Hepatocyte (in vitro differentiated cells): ENCODE data around the gene GTSE1. TPM values are rescaled to one million over a fixed set of nuclear protein-coding genes. Genes with fewer than 3 reads are reported as not detected.

Source experiments
- DNase-seq: peaks from one replicate; pipeline ENCODE4 v3.0.0-alpha.2; 2016; ENCODE audit warnings: low spot score
- H2AFZ ChIP-seq: fragments of 200-600 bp; sonication (generic); 2 replicates; pipeline ENCODE4 v1.6.0; 2016; ENCODE audit warnings: antibody characterized with exemption, mild to moderate bottlenecking
- H3K27ac ChIP-seq: fragments of 200-600 bp; sonication (generic); 2 replicates; pipeline ENCODE4 v1.5.1; 2016; ENCODE audit warnings: mild to moderate bottlenecking
- H3K27me3 ChIP-seq: fragments of 200-600 bp; sonication (generic); 2 replicates; pipeline ENCODE4 v1.6.1; 2016
- H3K36me3 ChIP-seq: fragments of 200-600 bp; sonication (generic); replicated peaks from 2 replicates; pipeline ENCODE4 v1.5.1; 2016; ENCODE audit warnings: low read depth; ENCODE audit not compliant: insufficient read depth
- H3K4me1 ChIP-seq: fragments of 200-600 bp; sonication (generic); 2 replicates; pipeline ENCODE4 v1.5.1; 2016; ENCODE audit warnings: mild to moderate bottlenecking, moderate library complexity; ENCODE audit not compliant: insufficient read depth
- H3K4me2 ChIP-seq: fragments of 200-600 bp; sonication (generic); 2 replicates; pipeline ENCODE4 v1.6.0; 2016
- H3K4me3 ChIP-seq: fragments of 200-600 bp; sonication (generic); 2 replicates; pipeline ENCODE4 v1.5.1; 2016; ENCODE audit warnings: mild to moderate bottlenecking
- H3K79me2 ChIP-seq: fragments of 200-600 bp; sonication (generic); 2 replicates; pipeline ENCODE4 v1.6.0; 2017; ENCODE audit warnings: mild to moderate bottlenecking
- H3K9me2 ChIP-seq: fragments of 200-600 bp; sonication (generic); replicated peaks from 2 replicates; pipeline ENCODE4 v1.6.0; 2017; ENCODE audit warnings: mild to moderate bottlenecking; ENCODE audit not compliant: insufficient read depth
- H3K9me3 ChIP-seq: fragments of 200-600 bp; sonication (generic); 2 replicates; pipeline ENCODE4 v1.5.1; 2016; ENCODE audit warnings: low read depth, mild to moderate bottlenecking
- H4K20me1 ChIP-seq: fragments of 200-600 bp; sonication (generic); 2 replicates; pipeline ENCODE4 v1.6.0; 2016; ENCODE audit warnings: mild to moderate bottlenecking; ENCODE audit not compliant: insufficient read depth, poor library complexity, severe bottlenecking
- CTCF ChIP-seq: fragments of 200-600 bp; sonication (generic); IDR thresholded peaks from 2 replicates; pipeline ENCODE4 v1.5.1; 2016; ENCODE audit warnings: antibody characterized with exemption, mild to moderate bottlenecking; ENCODE audit not compliant: poor library complexity
- EZH2 ChIP-seq: fragments of 200-600 bp; sonication (generic); IDR thresholded peaks from 2 replicates; pipeline ENCODE4 v1.6.1; 2016; ENCODE audit warnings: antibody characterized with exemption, mild to moderate bottlenecking, borderline replicate concordance
- EZH2phosphoT487 ChIP-seq: fragments of 200-600 bp; sonication (generic); IDR thresholded peaks from one replicate; pipeline ENCODE4 v1.6.1; 2018; ENCODE audit warnings: antibody characterized with exemption, mild to moderate bottlenecking, low read depth, moderate library complexity; ENCODE audit not compliant: unreplicated experiment, severe bottlenecking
- WGBS: methylation state at CpG from one replicate; pipeline ENCODE4 v1.1.6; 2016; ENCODE audit warnings: low lambda C conversion rate; ENCODE audit errors: missing lambda C conversion rate; 5-methylcytosine and 5-hydroxymethylcytosine counted together
- polyA plus RNA-seq: library from polyadenylated mRNA; unstranded; fragments of >200 nt; fragmentation: Nextera tagmentation; extraction: Ambion mirVana; gene quantifications from 2 replicates; pipeline ENCODE4 v1.2.1, GENCODE V29; 2016
- total RNA-seq: library from RNA; depleted of rRNA; stranded (reverse); fragments of >200 nt; gene quantifications from 2 replicates; pipeline ENCODE4 v1.2.3, GENCODE V29; 2014

Gene GTSE1
- total and polyA plus RNA-seq, 2 experiments from 2014 or later = 4.1 to 4.4 TPM

GRCh38 chr22:46362934-46363515 is 66.4 kb downstream of the GTSE1 start:
- Histone ChIP-seq H3K4me3 (no peak overlapping the region), H3K4me1 (no peaks in the 10 kb centered on the region), H2AFZ (no peak overlapping the region), H4K20me1 (no peaks in the 10 kb centered on the region), H3K27ac (no peak overlapping the region), H3K9me2 (no peaks in the 10 kb centered on the region), H3K9me3 (no peaks in the 10 kb centered on the region), H3K27me3 (no peaks in the 10 kb centered on the region), H3K4me2 (no peak overlapping the region), H3K79me2 (no peaks in the 10 kb centered on the region), H3K36me3 (no peaks in the 10 kb centered on the region)
- 97% methylated on average over 10 of the region's 15 CpGs for WGBS
- no peak for TF ChIP-seq EZH2phosphoT487
- no peak for TF ChIP-seq EZH2
- no peak for DNase-seq

- Histone ChIP-seq H3K9me3 (no peaks in the 10 kb centered on the region), H3K27me3 (no peaks in the 10 kb centered on the region), H2AFZ (no peak overlapping the region), H3K27ac (no peak overlapping the region), H3K4me3 (no peak overlapping the region), H3K4me2 (no peak overlapping the region), H3K9me2 (no peaks in the 10 kb centered on the region), H4K20me1 (no peaks in the 10 kb centered on the region), H3K36me3 (no peaks in the 10 kb centered on the region), H3K4me1 (no peaks in the 10 kb centered on the region), H3K79me2 (no peaks in the 10 kb centered on the region)
- 97% methylated on average over 32 of the region's 35 CpGs for WGBS
- TF ChIP-seq EZH2phosphoT487 (no peak), EZH2 (no peak)
- DNase-seq = no peak
Measured at GRCh38 chr22:46363611-46364321, 67.1 kb downstream of the GTSE1 start.

- Histone ChIP-seq H4K20me1 (no peaks in the 10 kb centered on the region), H3K36me3 (no peaks in the 10 kb centered on the region), H3K4me3 (no peak overlapping the region), H3K9me3 (no peaks in the 10 kb centered on the region), H3K79me2 (no peaks in the 10 kb centered on the region), H2AFZ (no peak overlapping the region), H3K27ac (no peak overlapping the region), H3K27me3 (no peaks in the 10 kb centered on the region), H3K9me2 (no peaks in the 10 kb centered on the region), H3K4me2 (no peak overlapping the region), H3K4me1 (no peaks in the 10 kb centered on the region)
- WGBS = 90% methylated on average over 25 of the region's 26 CpGs
- DNase-seq = no peak
- TF ChIP-seq EZH2 (no peak), CTCF (no peak), EZH2phosphoT487 (no peak)
Measured at GRCh38 chr22:46364341-46365165, 67.9 kb downstream of the GTSE1 start.

- Histone ChIP-seq H3K4me1 (no peaks in the 10 kb centered on the region), H3K9me2 (no peaks in the 10 kb centered on the region), H3K36me3 (no peaks in the 10 kb centered on the region), H2AFZ (no peak overlapping the region), H3K79me2 (no peaks in the 10 kb centered on the region), H3K4me3 (no peak overlapping the region), H4K20me1 (no peaks in the 10 kb centered on the region), H3K27me3 (no peaks in the 10 kb centered on the region), H3K27ac (no peak overlapping the region), H3K4me2 (no peak overlapping the region), H3K9me3 (no peaks in the 10 kb centered on the region)
- no peak for DNase-seq
- TF ChIP-seq CTCF = no peak
- TF ChIP-seq EZH2phosphoT487 = no peak
- no peak for TF ChIP-seq EZH2
- WGBS = 94% methylated on average over 22 of the region's 22 CpGs
Measured at GRCh38 chr22:46365166-46365624, 68.5 kb downstream of the GTSE1 start.
